Gastrocnemius medialis (tissue), 4 donors: Measurements from ENCODE around the gene SPATA21.

Experiments used
- CTCF ChIP-seq, 5 experiments: fragments of 450-650 bp in 3 of 5; fragments of 200-600 bp in 2 of 5; sonication (generic) in 2 of 5; IDR thresholded peaks in 4 of 5; conservative IDR thresholded peaks in 1 of 5; 1 replicate in 4 of 5; 2 replicates in 1 of 5; pipeline ENCODE4 v1.5.1; 2016 to 2019; ENCODE audit warnings: antibody characterized with exemption in 5 of 5, mild to moderate bottlenecking in 3 of 5, moderate library complexity in 3 of 5
- POLR2A ChIP-seq, 2 donors: fragments of 450-650 bp; IDR thresholded peaks; one replicate each; pipeline ENCODE4 v1.6.1; 2017; ENCODE audit warnings: antibody characterized with exemption in 2 of 2, mild to moderate bottlenecking in 2 of 2, moderate library complexity in 2 of 2

- no peak for TF ChIP-seq CTCF (IDR thresholded peaks at IDR 0.05 in 4 of 5, conservative IDR thresholded peaks at IDR 0.05 in 1 of 5)
- TF ChIP-seq POLR2A (IDR thresholded peaks at IDR 0.05), result no peak
Observed at GRCh38 chr1:16385659-16386453, 51.4 kb downstream of the SPATA21 start.
